NAMALWA (cell line): ENCODE results near the gene OR8A1.
"Not testable (repeated sequence)": the region's sequence is repeated elsewhere in the genome, so short reads cannot be mapped to it uniquely, and the experiment has no call there.

Experiments used
- DNase-seq: peaks from one replicate; pipeline ENCODE4 v3.0.0-alpha.2; 2015; ENCODE audit warnings: low spot score

OR8A1 gene

DNA sequence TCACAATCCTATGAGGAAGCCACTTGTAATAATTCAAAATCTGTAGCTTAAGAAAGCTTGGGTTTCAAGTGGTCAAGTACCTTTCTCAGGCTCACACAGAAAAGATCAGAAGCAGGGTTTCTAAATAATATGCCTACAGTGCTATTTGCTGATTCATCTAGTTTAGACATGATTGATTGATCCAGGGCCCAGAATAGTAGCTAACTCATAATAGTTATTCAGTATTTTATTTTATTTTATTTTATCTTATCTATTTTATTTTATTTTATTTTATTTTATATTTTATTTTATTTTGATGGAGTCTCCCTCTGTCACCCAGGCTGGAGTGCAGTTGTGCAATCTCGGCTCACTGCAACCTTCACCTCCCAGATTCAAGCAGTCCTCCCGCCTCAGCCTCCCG, 25.5 kb downstream of the OR8A1 start:
- no peak for DNase-seq

DNA sequence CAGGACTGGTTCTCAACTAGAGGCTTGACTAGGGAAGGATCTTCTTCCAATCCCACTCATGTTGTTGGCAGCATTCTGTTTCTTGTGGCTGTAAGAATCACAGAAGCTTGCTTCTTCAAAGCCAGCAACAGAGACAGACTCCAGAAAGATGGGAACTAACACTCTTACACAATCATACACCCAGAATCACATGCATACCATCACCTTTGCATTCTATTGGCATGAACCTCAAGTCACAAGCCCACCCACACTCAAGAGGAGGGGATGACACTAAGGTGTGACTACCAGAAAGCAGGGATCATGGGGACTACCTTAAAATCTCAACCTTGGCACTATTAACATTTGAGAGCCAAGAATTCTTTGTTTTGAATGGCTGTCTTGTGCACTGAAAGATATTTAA, 27.8 kb downstream of the OR8A1 start:
- no peak for DNase-seq

DNA sequence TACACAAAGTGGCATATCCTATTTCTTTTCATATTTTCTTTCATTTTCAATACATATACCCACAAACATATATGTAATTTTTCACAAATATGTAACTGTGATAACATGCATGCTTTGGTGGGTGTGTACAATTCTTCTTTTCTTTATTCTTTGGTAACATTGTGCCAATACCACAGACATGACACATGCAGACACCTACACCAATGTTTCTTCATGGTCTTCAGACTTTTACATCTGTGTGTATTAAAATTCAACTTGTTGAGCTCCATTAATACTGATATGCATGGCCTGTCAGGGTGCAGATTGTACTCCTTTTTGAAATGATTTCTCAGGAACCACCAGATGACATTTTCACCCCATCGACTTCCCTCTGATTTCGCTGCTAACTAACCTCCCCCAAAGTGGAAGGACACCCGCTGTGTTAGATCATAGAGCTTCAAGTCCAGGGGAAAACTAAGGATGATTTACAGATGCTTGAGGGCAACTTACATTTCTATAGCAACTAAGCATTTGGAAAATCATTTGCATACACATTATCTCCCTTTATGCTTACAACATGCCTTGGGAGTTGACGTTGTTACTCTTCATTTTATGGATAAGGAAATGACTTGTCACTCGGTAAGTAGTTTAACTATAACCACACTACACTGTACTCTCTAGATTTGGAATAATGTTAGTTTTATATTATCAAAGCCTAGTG, 31.0 kb downstream of the OR8A1 start:
- DNase-seq, result no peak

DNA sequence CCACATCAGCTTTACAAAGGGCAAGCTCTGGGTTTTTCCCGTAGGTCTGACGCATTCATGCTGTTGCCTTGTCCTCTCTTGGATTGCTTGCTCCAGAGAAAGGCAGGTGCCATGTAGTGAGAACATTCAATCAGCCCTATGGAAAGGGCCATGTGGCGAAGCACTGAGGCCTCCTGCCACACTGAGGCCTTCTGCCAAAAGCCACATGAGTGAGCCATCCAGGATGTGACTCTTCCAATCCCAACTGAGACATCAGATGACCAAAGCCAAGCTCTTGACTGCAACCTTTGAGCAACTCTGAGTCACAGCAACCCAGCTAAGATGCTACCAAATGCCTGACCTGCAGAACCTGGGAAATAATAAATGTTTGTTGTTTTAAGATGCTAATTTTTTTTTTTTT, 32.4 kb downstream of the OR8A1 start:
- DNase-seq, result no peak

DNA sequence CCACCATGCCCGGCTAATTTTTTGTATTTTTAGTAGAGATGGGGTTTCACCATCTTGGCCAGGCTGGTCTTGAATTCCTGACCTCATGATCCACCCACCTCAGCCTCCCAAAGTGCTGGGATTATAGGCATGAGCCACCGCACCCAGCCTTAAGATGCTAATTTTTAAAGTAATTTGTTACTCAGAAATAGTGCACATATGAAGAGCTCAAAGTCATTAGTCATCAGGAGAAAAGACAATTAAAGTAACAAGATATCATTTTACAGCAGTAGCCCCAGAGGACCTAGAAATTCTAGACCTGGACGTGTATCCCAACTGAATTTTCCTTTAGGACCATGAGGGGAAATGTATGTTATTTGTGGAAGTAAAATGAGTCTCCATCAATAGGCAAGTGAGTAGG, 32.9 kb downstream of the OR8A1 start:
- not testable (repeated sequence) for DNase-seq

DNA sequence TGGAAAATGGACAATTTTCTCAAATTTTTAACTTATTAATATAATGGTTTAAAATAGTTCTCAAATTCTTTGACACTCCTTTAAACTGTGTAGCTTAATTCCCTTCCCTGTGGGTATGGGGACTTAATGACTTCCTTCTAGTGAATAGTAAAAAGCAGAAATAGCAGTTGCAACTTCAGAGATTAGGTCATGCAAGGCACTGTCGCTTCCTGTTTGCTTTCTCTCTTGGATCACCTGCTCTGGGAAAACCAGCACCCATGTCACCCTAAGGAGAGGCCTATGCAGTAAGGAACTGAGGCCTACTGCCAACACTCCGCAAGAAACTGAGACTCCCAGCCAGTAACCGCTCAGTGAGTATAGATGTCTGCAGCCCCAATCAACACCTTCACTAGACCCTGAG, 35.9 kb downstream of the OR8A1 start:
- DNase-seq, result no peak

DNA sequence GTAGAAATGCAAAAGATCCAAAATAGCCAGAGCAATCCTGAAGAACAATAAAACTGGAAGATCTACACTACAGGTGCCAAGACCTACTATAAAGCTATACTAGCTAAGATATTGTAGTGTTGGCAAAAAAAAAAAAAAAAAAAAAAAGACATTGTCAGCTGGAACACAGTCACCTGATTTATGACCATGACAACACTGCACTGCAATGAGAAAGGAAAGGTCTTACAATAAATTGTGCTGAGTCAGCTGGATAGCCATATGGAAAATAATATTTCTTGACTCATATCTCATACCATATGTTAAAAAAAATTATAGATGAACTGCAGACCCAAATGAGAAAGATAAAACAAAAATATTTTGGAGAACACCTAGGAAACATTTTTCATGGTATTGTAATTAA, 38.4 kb downstream of the OR8A1 start:
- no peak for DNase-seq

DNA sequence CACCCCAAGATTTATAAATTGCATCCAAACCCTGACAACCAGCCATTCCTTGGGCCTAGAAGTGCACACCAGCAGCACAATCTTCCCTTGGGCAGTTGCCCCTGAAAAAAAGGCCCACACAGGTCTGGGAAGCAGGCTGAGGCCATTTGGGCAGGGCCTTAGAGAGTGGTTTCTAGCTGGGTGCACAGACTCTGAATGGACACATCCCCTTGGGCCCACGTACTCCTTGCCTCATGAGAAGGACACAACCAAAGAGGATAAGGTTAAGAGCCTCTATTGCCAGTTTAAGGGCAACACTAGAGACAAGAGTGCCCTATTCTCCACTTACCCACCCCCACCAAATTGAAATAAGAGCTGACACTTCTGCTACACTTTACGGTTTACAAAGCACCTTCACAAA, 40.5 kb downstream of the OR8A1 start:
- DNase-seq, result no peak

DNA sequence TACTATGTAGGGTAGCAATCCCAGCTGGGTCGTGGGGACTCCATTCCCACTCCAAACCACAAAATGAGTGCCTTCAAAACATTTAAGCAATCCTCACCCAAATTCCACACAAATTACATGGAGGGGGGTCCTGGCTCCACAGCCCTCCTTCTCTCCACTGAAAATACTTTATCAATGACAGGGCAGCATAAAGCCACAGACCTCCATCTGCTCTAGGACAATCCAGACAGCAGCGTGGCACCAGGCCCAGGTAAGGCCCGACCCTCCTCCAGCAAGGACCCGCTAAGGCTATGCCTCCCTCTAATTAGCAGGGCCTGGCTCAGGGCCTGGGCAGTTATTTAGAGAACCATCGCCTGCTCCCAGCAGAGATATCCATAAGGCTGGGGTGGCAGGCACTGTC, 41.3 kb downstream of the OR8A1 start, which contains the start of gene PANX3:
Gene PANX3, plus strand, starts transcription at position 365 of the 400 bp plus-strand sequence. CDS start 129 bp downstream, outside the sequence.
- no peak for DNase-seq

DNA sequence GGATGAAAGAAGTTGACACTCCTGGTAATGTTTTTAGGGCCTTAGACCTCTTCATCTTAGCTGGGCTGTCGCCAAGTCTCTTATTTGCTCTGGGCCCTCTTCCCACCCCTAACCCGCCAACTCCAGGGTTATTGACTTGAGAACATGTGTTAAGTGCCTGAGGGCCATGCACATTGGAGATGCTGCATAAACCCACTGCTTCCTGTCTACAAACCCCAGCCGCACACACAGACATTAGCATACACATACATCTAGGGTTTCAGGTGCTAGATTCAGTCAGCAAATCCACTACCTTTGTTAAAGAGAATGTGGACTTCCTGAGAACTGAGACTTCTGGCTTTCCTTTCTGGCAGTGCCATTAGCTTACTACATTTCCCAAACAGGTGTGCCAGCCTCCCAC, 42.2 kb downstream of the OR8A1 start:
- no peak for DNase-seq

DNA sequence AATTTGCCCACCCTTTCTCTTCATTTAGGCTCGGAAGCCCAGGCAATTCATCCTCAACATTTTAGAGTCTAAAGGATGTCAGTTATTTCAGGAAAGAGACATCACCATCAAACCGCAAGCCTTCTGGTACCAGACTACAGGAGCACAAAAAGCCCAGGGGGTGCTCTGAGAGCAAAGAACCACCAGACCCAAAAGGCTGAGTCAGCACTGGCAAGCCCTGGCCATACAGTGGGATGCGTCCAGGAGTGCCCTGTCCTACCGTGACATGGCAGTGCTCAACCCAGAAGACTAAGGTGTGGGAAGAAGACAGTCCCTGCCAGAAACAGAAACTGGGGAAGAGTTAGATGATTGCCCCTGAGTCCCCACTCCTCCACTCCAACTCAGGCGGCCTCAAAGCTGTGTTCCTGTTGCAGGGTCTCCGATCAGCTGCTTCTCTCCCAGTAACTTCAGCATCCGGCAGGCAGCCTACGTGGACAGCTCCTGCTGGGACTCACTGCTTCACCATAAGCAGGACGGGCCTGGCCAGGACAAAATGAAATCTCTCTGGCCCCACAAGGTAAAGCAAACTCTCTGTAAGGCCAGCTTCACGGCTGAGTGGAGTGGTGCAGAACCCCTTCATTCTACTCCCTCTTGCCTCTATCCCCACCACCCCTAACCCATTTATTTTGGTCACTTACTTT, 42.9 kb downstream of the OR8A1 start:
- no peak for DNase-seq

DNA sequence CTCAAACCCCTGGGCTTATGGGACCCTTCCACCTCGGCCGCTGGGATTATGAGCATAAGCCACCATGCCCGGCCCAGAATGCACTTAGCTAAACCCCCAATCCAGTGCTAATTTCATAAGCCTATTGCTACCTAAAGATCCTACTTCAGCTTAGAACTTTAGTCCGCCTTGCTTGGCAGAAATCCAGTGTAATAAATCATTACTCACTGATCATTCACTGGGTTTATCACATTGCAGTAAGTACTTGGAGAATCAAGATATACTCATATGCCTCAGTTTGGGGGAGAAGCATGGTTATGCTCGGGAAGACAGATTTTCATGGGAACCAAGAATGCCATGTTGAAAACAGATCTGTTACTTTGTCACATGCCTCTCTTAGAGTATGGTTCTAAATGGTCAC, 49.1 kb downstream of the OR8A1 start:
- DNase-seq, result no peak
